GM12865 (cell line): Measurements from ENCODE around the gene ZSWIM8.
"Not testable (repeated sequence)": the region's sequence is repeated elsewhere in the genome, so short reads cannot be mapped to it uniquely, and the experiment has no call there.

Experiments
- DNase-seq: peaks from one replicate; pipeline ENCODE4 v3.0.0; 2010; ENCODE audit warnings: low read depth
- H3K4me3 ChIP-seq: 2 replicates; pipeline ENCODE4 v1.5.1; 2011; ENCODE audit warnings: mild to moderate bottlenecking, low read depth, low read length, control low read depth
- TF ChIP-seq, protein P1 (sequence below): IDR thresholded peaks from 2 replicates; pipeline ENCODE4 v1.5.1; 2011; ENCODE audit warnings: low read length, control low read depth, low read depth, inconsistent platforms; ENCODE audit not compliant: insufficient read depth; ENCODE audit errors: missing control alignments

Gene ZSWIM8

DNA sequence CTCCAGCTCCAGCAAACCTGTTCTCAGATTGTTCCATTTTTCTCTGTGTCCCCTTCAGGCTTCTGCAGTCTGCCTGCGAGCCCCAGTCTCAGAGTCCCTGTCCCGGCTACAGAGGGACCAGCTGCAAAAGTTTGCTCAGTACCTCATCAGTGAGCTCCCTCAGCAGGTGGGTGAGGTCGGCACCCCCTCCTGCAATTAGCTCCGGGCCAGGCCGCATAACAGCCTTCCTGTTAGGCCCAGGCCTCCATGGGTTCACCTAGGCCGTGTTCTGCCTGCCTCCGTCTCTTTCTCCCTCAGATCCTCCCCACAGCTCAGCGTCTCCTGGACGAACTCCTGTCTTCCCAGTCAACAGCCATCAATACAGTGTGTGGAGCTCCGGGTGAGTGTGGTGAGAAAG, 4.3 kb downstream of the ZSWIM8 start:
- H3K4me3 ChIP-seq = no peak overlapping the region
- TF ChIP-seq, protein P1, sequence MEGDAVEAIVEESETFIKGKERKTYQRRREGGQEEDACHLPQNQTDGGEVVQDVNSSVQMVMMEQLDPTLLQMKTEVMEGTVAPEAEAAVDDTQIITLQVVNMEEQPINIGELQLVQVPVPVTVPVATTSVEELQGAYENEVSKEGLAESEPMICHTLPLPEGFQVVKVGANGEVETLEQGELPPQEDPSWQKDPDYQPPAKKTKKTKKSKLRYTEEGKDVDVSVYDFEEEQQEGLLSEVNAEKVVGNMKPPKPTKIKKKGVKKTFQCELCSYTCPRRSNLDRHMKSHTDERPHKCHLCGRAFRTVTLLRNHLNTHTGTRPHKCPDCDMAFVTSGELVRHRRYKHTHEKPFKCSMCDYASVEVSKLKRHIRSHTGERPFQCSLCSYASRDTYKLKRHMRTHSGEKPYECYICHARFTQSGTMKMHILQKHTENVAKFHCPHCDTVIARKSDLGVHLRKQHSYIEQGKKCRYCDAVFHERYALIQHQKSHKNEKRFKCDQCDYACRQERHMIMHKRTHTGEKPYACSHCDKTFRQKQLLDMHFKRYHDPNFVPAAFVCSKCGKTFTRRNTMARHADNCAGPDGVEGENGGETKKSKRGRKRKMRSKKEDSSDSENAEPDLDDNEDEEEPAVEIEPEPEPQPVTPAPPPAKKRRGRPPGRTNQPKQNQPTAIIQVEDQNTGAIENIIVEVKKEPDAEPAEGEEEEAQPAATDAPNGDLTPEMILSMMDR = no peak
- DNase-seq = no peak

GRCh38 chr10:73790886-73791625, 5.7 kb downstream of the ZSWIM8 start:
- H3K4me3 ChIP-seq = no peak overlapping the region
- DNase-seq = no peak
- TF ChIP-seq, protein P1 = no peak

DNA sequence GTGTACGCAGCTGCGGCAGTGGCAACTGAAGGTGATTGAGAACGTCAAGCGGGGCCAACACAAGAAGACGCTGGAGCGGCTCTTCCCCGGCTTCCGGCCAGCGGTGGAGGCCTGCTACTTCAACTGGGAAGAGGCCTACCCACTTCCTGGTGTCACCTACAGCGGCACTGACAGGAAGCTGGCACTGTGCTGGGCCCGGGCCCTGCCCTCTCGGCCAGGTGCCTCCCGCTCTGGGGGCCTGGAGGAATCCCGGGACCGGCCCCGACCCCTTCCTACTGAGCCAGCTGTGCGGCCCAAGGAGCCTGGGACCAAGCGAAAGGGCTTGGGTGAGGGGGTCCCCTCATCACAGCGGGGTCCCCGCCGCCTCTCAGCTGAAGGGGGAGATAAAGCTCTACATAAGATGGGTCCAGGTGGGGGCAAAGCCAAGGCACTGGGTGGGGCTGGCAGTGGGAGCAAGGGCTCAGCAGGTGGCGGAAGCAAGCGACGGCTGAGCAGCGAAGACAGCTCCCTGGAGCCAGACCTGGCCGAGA, 6.5 kb downstream of the ZSWIM8 start:
- H3K4me3 ChIP-seq = no peak overlapping the region
- TF ChIP-seq, protein P1 = no peak
- no peak for DNase-seq

DNA sequence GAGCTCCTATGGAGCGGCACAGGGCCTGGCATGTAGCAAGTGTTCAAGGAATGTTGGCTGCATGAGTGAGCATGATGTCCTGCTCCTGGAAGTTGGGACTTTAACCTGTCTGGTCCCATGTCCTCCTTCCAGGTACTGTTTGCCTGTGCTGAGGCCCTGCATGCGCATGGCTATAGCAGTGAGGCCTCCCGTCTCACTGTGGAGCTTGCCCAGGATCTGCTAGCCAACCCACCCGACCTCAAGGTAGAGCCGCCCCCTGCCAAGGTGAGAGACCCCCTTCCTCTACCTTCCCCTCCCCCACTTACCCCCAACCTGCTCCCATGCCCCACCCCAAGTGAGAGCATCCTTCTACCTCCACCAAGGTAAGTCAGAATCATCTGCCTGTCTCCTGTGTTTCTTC, 8.1 kb downstream of the ZSWIM8 start:
- no peak for DNase-seq
- TF ChIP-seq, protein P1 = no peak
- H3K4me3 ChIP-seq = no peak overlapping the region

DNA sequence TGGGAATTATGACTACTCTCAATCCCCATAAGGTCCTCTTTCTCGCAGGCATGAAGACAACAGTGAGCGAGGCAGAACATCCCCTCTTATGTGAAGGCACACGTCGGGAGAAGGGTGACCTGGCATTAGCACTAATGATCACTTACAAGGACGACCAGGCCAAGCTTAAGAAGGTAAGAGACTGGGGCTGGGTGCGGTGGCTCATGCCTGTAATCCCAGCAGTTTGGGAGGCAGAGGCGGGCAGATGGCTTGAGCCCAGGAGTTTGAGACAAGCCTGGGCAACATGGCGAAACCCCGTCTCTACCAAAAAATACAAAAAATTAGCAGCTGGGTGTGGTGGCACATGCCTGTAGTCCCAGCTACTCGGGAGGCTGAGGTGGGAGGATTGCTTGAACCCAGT, 10.1 kb downstream of the ZSWIM8 start:
- H3K4me3 ChIP-seq, DNase-seq: not testable (repeated sequence)

GRCh38 chr10:73796035-73796434, 10.6 kb downstream of the ZSWIM8 start:
- not testable (repeated sequence) for DNase-seq, H3K4me3 ChIP-seq

GRCh38 chr10:73796766-73797165, 11.4 kb downstream of the ZSWIM8 start:
- no peak for DNase-seq
- TF ChIP-seq, protein P1 = no peak
- no peak overlapping the region for H3K4me3 ChIP-seq
